GM12878 (cell line): ENCODE measurements around the gene CD1B. TPM values are rescaled to one million over a fixed set of nuclear protein-coding genes. Genes with fewer than 3 reads are reported as not detected.

Experiments
- ATAC-seq: fragments of 200-7000 bp; cut with Tn5 transposase; 3 replicates; pipeline ENCODE4 v1.9.1; 2020; ENCODE audit warnings: mild to moderate bottlenecking, moderate library complexity
- BruUV-seq: library from RNA; stranded (reverse); fragments of 400-500 nt; replicated peaks from 2 replicates; lab custom pipeline; 2021; lab: Mats Ljungman, UMichigan
- CTCF ChIA-PET: fragments of 300-600 bp; sonication (Branson Sonifier 250); formaldehyde crosslinking; extraction: SDS; loops from one replicate; lab custom pipeline; 2021; ENCODE audit warnings: inconsistent platforms; lab: Yijun Ruan, JAX
- POLR2A ChIA-PET: fragments of 350-600 bp; formaldehyde crosslinking; extraction: SDS; loops from one replicate; lab custom pipeline; 2021; ENCODE audit warnings: inconsistent platforms; lab: Charles Lee
- RAD21 ChIA-PET: fragments of 300-600 bp; sonication (Branson Sonifier 250); formaldehyde crosslinking; loops from one replicate; lab custom pipeline; 2023; ENCODE audit warnings: antibody characterized with exemption; ENCODE audit not compliant: unreplicated experiment; lab: Charles Lee
- SMC1A ChIA-PET: fragments of 300-600 bp; sonication (Branson Sonifier 250); formaldehyde crosslinking; loops from one replicate; lab custom pipeline; 2023; ENCODE audit not compliant: unreplicated experiment, uncharacterized antibody; lab: Charles Lee
- DNase-seq: peaks from one replicate; pipeline ENCODE4 v3.0.0-alpha.2; 2011; ENCODE audit warnings: low read depth, low spot score
- FAIRE-seq: peaks from 3 replicates; lab custom pipeline; 2011; peaks lifted over from hg19 to GRCh38; lab: Jason Lieb, UNC
- H2AFZ ChIP-seq: 2 replicates; pipeline ENCODE4 v1.6.0; 2011; ENCODE audit warnings: low read depth, low read length, control low read depth; ENCODE audit not compliant: control insufficient read depth
- H3K27ac ChIP-seq: 2 replicates; pipeline ENCODE4 v1.5.1; 2011; ENCODE audit warnings: control low read depth; ENCODE audit not compliant: control insufficient read depth, insufficient read depth
- H3K27me3 ChIP-seq, 2 experiments: replicated peaks in 1 of 2; 2 replicates each; pipeline versions ENCODE4 v1.6.0 to v1.6.1; 2011; ENCODE audit warnings: low read length in 1 of 2; ENCODE audit not compliant: control insufficient read depth in 2 of 2, insufficient read depth in 2 of 2
- H3K36me3 ChIP-seq, 2 experiments: 2 replicates each; pipeline ENCODE4 v1.5.1; 2011; ENCODE audit warnings: low read length in 1 of 2; ENCODE audit not compliant: control insufficient read depth in 2 of 2, insufficient read depth in 2 of 2
- H3K4me1 ChIP-seq: 2 replicates; pipeline ENCODE4 v1.6.1; 2011; ENCODE audit warnings: mild to moderate bottlenecking, low read length, moderate library complexity, mixed read lengths; ENCODE audit not compliant: control insufficient read depth, insufficient read depth
- H3K4me2 ChIP-seq: 2 replicates; pipeline ENCODE4 v1.6.0; 2011; ENCODE audit warnings: control low read depth; ENCODE audit not compliant: control insufficient read depth, insufficient read depth
- H3K4me3 ChIP-seq: fragments of 200-600 bp; sonication (generic); 2 replicates; pipeline ENCODE4 v1.5.1; 2016
- H3K79me2 ChIP-seq: 2 replicates; pipeline ENCODE4 v1.6.0; 2011; ENCODE audit warnings: low read length; ENCODE audit not compliant: control insufficient read depth, insufficient read depth
- H3K9ac ChIP-seq: 2 replicates; pipeline ENCODE4 v1.8.0; 2011; ENCODE audit warnings: low read length, control low read depth, mixed read lengths; ENCODE audit not compliant: control insufficient read depth, insufficient read depth
- H3K9me3 ChIP-seq: replicated peaks from 3 replicates; pipeline ENCODE4 v1.5.1; 2011; ENCODE audit warnings: mild to moderate bottlenecking, low read length; ENCODE audit not compliant: control insufficient read depth, insufficient read depth
- H4K20me1 ChIP-seq: 2 replicates; pipeline ENCODE4 v1.6.0; 2011; ENCODE audit not compliant: control insufficient read depth, insufficient read depth
- ETV6 ChIP-seq, 2 experiments: fragments of 450-650 bp in 1 of 2; IDR thresholded peaks in 1 of 2; conservative IDR thresholded peaks in 1 of 2; 2 replicates each; pipeline ENCODE4 v1.6.1; 2014; ENCODE audit warnings: antibody characterized with exemption in 1 of 2, borderline replicate concordance in 1 of 2, low read depth in 1 of 2, mild to moderate bottlenecking in 1 of 2, moderate library complexity in 1 of 2
- FOXM1 ChIP-seq: IDR thresholded peaks from 2 replicates; pipeline ENCODE4 v1.6.1; 2012; ENCODE audit warnings: low read depth, mild to moderate bottlenecking, inconsistent platforms, low read length, moderate library complexity
- RFX5 ChIP-seq: IDR thresholded peaks from 2 replicates; pipeline ENCODE4 v1.6.1; 2011; ENCODE audit warnings: low read depth, low read length, improper control_type of control experiment
- SREBF2 ChIP-seq: IDR thresholded peaks from 2 replicates; pipeline ENCODE4 v1.6.1; 2012; ENCODE audit warnings: mild to moderate bottlenecking, low read length
- SRF ChIP-seq, 2 experiments: IDR thresholded peaks; 2 replicates each; pipeline ENCODE4 v1.6.1; 2011; ENCODE audit warnings: low read depth in 2 of 2, low read length in 2 of 2, mild to moderate bottlenecking in 1 of 2, moderate library complexity in 1 of 2
- TCF12 ChIP-seq: IDR thresholded peaks from 2 replicates; pipeline ENCODE4 v1.6.1; 2011; ENCODE audit warnings: low read depth, mild to moderate bottlenecking, low read length
- WGBS: methylation state at CpG from one replicate; pipeline ENCODE4 v1.1.6; 2016; ENCODE audit warnings: low lambda C conversion rate; ENCODE audit not compliant: insufficient replicate concordance, insufficient coverage; ENCODE audit errors: missing lambda C conversion rate; 5-methylcytosine and 5-hydroxymethylcytosine counted together
- in situ Hi-C: fragments of 300-500 bp; cut with MboI; formaldehyde crosslinking; loops from 9 replicates; pipeline ENCODE4 v1.14.3; 2018; ENCODE audit warnings: mixed read lengths
- intact Hi-C: fragments of 100-400 bp; cut with micrococcal nuclease; formaldehyde crosslinking; loops from one replicate; pipeline ENCODE4 v1.14.2; 2022; ENCODE audit not compliant: unreplicated experiment
- polyA plus RNA-seq, 11 experiments: library from polyadenylated mRNA; depleted of rRNA in 4 of 11; unstranded in 6 of 11; stranded (reverse) in 5 of 11; fragments of >200 nt; fragmentation: Nextera tagmentation in 4 of 11; fragmentation: Illumina TruSeq in 1 of 11; extraction: Ambion mirVana in 4 of 11; extraction: Trizol in 1 of 11; gene quantifications; 1 replicate in 1 of 11; 2 replicates in 10 of 11; pipeline versions ENCODE4 v1.2.1 to v1.2.3, GENCODE V29; 2011 to 2016; ENCODE audit warnings: inconsistent platforms in 2 of 11, missing spikeins in 2 of 11, low read depth in 1 of 11
- total RNA-seq, 4 experiments: library from RNA; depleted of rRNA in 3 of 4; stranded (reverse); fragments of >200 nt in 3 of 4; fragmentation: Illumina TruSeq in 1 of 4; extraction: Trizol in 1 of 4; gene quantifications; 2 replicates each; pipeline versions ENCODE4 v1.2.1 to v1.2.3, GENCODE V29; 2013 to 2021
- TF ChIP-seq, protein P1 (sequence below): fragments of 450-650 bp; IDR thresholded peaks from 2 replicates; pipeline ENCODE4 v1.6.1; 2017; ENCODE audit warnings: mild to moderate bottlenecking, moderate library complexity
- TF ChIP-seq, protein P2 (sequence below): fragments of 150-350 bp; IDR thresholded peaks from 2 replicates; pipeline ENCODE4 v1.6.1; 2014; ENCODE audit warnings: mild to moderate bottlenecking, low read depth, low read length

Gene CD1B
- total and polyA plus RNA-seq, 10 of the 15 experiments (the other 5 are each of a cell fraction or from before 2014, with no cell fraction given): not detected

DNA sequence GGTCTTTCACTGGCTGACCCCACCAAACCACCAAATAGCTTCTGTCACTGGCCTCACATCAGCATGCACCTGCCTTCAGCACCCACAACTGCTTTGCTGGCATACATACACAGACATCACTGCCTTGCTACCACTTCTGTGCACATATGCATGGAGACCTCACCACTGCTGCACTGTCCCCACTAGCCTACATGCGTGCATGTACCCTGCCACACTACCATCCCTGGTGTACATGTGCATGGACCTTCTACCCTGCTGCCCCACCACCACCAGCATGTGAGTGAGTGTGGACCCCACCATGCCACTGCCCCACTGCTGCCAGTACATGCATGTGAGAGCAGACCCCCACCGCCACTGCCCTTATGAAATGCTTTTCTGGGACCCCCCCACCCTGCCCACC lies 35.5 kb downstream of the CD1B start (continued):
- TF ChIP-seq, protein P1, sequence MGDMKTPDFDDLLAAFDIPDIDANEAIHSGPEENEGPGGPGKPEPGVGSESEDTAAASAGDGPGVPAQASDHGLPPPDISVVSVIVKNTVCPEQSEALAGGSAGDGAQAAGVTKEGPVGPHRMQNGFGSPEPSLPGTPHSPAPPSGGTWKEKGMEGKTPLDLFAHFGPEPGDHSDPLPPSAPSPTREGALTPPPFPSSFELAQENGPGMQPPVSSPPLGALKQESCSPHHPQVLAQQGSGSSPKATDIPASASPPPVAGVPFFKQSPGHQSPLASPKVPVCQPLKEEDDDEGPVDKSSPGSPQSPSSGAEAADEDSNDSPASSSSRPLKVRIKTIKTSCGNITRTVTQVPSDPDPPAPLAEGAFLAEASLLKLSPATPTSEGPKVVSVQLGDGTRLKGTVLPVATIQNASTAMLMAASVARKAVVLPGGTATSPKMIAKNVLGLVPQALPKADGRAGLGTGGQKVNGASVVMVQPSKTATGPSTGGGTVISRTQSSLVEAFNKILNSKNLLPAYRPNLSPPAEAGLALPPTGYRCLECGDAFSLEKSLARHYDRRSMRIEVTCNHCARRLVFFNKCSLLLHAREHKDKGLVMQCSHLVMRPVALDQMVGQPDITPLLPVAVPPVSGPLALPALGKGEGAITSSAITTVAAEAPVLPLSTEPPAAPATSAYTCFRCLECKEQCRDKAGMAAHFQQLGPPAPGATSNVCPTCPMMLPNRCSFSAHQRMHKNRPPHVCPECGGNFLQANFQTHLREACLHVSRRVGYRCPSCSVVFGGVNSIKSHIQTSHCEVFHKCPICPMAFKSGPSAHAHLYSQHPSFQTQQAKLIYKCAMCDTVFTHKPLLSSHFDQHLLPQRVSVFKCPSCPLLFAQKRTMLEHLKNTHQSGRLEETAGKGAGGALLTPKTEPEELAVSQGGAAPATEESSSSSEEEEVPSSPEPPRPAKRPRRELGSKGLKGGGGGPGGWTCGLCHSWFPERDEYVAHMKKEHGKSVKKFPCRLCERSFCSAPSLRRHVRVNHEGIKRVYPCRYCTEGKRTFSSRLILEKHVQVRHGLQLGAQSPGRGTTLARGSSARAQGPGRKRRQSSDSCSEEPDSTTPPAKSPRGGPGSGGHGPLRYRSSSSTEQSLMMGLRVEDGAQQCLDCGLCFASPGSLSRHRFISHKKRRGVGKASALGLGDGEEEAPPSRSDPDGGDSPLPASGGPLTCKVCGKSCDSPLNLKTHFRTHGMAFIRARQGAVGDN: no peak
- no peak for TF ChIP-seq SRF (IDR thresholded peaks at IDR 0.05; ENCODE audit: low read depth in 2 of 2, low read length in 2 of 2)
- TF ChIP-seq SREBF2: no peak
- TF ChIP-seq FOXM1: no peak
- TF ChIP-seq RFX5: no peak

DNA sequence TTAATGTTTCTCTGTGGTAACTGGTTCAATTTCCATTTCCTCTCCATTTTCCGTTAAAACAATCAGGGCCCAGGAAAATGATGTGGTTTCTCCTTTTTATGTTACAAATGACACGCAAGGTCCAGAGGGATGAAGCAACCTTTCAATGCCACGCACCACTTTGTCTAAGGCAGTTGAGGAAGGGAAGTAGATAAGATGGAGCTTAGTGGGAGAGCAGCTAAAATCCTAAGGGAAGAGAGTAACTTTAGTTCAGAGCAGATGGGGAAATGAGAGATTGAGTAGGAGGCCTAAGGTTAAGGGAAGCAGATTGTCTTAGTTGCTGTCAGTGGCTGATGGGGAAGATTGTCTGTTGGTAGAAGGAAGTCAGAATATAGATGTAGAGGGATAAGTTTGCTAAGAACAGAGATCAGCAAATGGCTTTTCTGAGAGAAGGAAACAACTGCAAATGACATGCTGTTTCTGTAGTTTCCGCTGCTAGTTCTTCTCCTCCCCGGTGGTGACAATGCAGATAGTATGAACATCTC lies 40.9 kb downstream of the CD1B start:
- H2AFZ ChIP-seq: no peak overlapping the region
- H3K9me3 ChIP-seq: no peaks in the 10 kb centered on the region; the same call in 2 of the 3 replicates
- H3K27me3 ChIP-seq: no peaks in the 10 kb centered on the region
- no peaks in the 10 kb centered on the region for H3K79me2 ChIP-seq
- H3K4me2 ChIP-seq: peak overlapping the region; percentile 45
- ChIA-PET SMC1A (interaction anchor here (0.7 to 1.6 kb wide), 7 partner anchors 10 to 169 kb away, joined by 3 to 9 read pairs (median 4); no protein-coding TSS in a partner anchor), CTCF (interaction anchor here (0.6 to 1.4 kb wide), 5 partner anchors 9 to 40 kb away, joined by 3 to 4 read pairs (median 4); no protein-coding TSS in a partner anchor), POLR2A (no interaction called here), RAD21 (interaction anchor here (0.9 to 1.8 kb wide), 8 partner anchors 18 to 110 kb away, joined by 3 to 7 read pairs (median 5); partner anchors contain the start of gene CD1D)
- H3K4me3 ChIP-seq: peak overlapping the region; percentile 7; the same call in 1 of the 2 replicates
- no peaks in the 10 kb centered on the region for H3K36me3 ChIP-seq
- DNase-seq (no peak), ATAC-seq (no peak), FAIRE-seq (no peak)
- whole genome bisulfite sequencing: 69% methylated on average over 5 of the region's 5 CpGs
- no peak overlapping the region for H3K9ac ChIP-seq
- no TSS peak for BruUV-seq
- TF ChIP-seq ETV6 (conservative IDR thresholded peaks at IDR 0.05 in 1 of 2, IDR thresholded peaks at IDR 0.05 in 1 of 2; ENCODE audit: borderline replicate concordance in 1 of 2, low read depth in 1 of 2): 0 out of 4 replicates have a peak, but pooled peaks of 1 of the 2 experiments have one; percentile 23
- TF ChIP-seq, protein P2, sequence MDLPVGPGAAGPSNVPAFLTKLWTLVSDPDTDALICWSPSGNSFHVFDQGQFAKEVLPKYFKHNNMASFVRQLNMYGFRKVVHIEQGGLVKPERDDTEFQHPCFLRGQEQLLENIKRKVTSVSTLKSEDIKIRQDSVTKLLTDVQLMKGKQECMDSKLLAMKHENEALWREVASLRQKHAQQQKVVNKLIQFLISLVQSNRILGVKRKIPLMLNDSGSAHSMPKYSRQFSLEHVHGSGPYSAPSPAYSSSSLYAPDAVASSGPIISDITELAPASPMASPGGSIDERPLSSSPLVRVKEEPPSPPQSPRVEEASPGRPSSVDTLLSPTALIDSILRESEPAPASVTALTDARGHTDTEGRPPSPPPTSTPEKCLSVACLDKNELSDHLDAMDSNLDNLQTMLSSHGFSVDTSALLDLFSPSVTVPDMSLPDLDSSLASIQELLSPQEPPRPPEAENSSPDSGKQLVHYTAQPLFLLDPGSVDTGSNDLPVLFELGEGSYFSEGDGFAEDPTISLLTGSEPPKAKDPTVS: no peak
- no peak for TF ChIP-seq TCF12
- peaks cover 43% of the 10 kb centered on the region for H3K4me1 ChIP-seq
- no peak overlapping the region for H3K27ac ChIP-seq
- intact Hi-C loops: no loop called here
- in situ Hi-C loops: no loop called here
- H4K20me1 ChIP-seq: no peaks in the 10 kb centered on the region
